PC-9 (cell line): Measurements from ENCODE around the gene ARMH4. TPM values are rescaled to one million over a fixed set of nuclear protein-coding genes. Genes with fewer than 3 reads are reported as not detected.

Experiments used
- BruUV-seq: library from RNA; stranded (reverse); fragments of 400-500 nt; replicated peaks from 2 replicates; lab custom pipeline; 2021; lab: Mats Ljungman, UMichigan
- CTCF ChIA-PET: fragments of 300-600 bp; sonication (Branson Sonifier 250); formaldehyde crosslinking; loops from one replicate; lab custom pipeline; 2022; ENCODE audit warnings: antibody characterized with exemption; lab: Charles Lee
- POLR2A ChIA-PET: fragments of 300-600 bp; sonication (Branson Sonifier 250); formaldehyde crosslinking; loops from one replicate; lab custom pipeline; 2022; ENCODE audit warnings: antibody characterized with exemption; ENCODE audit not compliant: unreplicated experiment; lab: Charles Lee
- DNase-seq, 2 experiments: peaks; one replicate each; pipeline versions ENCODE4 v3.0.0 to v3.0.0-alpha.2; 2015 to 2022; ENCODE audit warnings: mixed read lengths in 1 of 2
- H2AFZ ChIP-seq: fragments of 200-600 bp; sonication (generic); 2 replicates; pipeline ENCODE4 v1.8.1; 2017; ENCODE audit warnings: antibody characterized with exemption
- H3F3A ChIP-seq: fragments of 200-600 bp; sonication (generic); 2 replicates; pipeline ENCODE4 v1.8.1; 2017; ENCODE audit warnings: antibody characterized with exemption, mild to moderate bottlenecking, low read depth; ENCODE audit not compliant: insufficient read depth
- H3K27ac ChIP-seq: fragments of 200-600 bp; sonication (generic); 2 replicates; pipeline ENCODE4 v1.6.1; 2016; ENCODE audit warnings: mixed run types
- H3K27me3 ChIP-seq: fragments of 200-600 bp; sonication (generic); 2 replicates; pipeline ENCODE4 v1.6.1; 2016; ENCODE audit warnings: low read depth, mixed run types; ENCODE audit not compliant: insufficient read depth
- H3K36me3 ChIP-seq: fragments of 200-600 bp; sonication (generic); 2 replicates; pipeline ENCODE4 v1.6.1; 2016; ENCODE audit warnings: low read depth, mixed run types
- H3K4me1 ChIP-seq: fragments of 200-600 bp; sonication (generic); replicated peaks from 2 replicates; pipeline ENCODE4 v1.6.1; 2016; ENCODE audit warnings: mixed run types; ENCODE audit not compliant: insufficient read depth
- H3K4me2 ChIP-seq: fragments of 200-600 bp; sonication (generic); 2 replicates; pipeline ENCODE4 v1.6.1; 2017; ENCODE audit warnings: mixed run types
- H3K4me3 ChIP-seq: fragments of 200-600 bp; sonication (generic); 2 replicates; pipeline ENCODE4 v1.6.1; 2016; ENCODE audit warnings: mixed run types
- H3K79me2 ChIP-seq: fragments of 200-600 bp; sonication (generic); 2 replicates; pipeline ENCODE4 v1.6.1; 2017; ENCODE audit warnings: low read depth, mixed run types
- H3K9me2 ChIP-seq: fragments of 200-600 bp; sonication (generic); 2 replicates; pipeline ENCODE4 v1.8.1; 2017; ENCODE audit warnings: mild to moderate bottlenecking; ENCODE audit not compliant: insufficient read depth
- H3K9me3 ChIP-seq: fragments of 200-600 bp; sonication (generic); 2 replicates; pipeline ENCODE4 v1.8.1; 2016; ENCODE audit warnings: low read depth; ENCODE audit not compliant: insufficient read depth
- H4K20me1 ChIP-seq: fragments of 200-600 bp; sonication (generic); 2 replicates; pipeline ENCODE4 v1.8.1; 2017; ENCODE audit not compliant: insufficient read depth
- CTCF ChIP-seq: fragments of 200-600 bp; sonication (generic); conservative IDR thresholded peaks from 2 replicates; pipeline ENCODE4 v1.6.1; 2017; ENCODE audit warnings: mixed run types, antibody characterized with exemption, mild to moderate bottlenecking, moderate library complexity
- EZH2 ChIP-seq: fragments of 200-600 bp; sonication (generic); IDR thresholded peaks from 2 replicates; pipeline ENCODE4 v1.8.0; 2017; ENCODE audit warnings: antibody characterized with exemption, low read depth
- intact Hi-C: fragments of 100-400 bp; cut with micrococcal nuclease; formaldehyde crosslinking; loops from one replicate; pipeline ENCODE4 v1.10.0; 2022; ENCODE audit not compliant: unreplicated experiment
- total RNA-seq: library from RNA; stranded (reverse); gene quantifications from 2 replicates; pipeline ENCODE4 v1.2.3, GENCODE V29; 2021

Gene ARMH4
- total RNA-seq, 1 experiment from 2014 or later: not detected

DNA sequence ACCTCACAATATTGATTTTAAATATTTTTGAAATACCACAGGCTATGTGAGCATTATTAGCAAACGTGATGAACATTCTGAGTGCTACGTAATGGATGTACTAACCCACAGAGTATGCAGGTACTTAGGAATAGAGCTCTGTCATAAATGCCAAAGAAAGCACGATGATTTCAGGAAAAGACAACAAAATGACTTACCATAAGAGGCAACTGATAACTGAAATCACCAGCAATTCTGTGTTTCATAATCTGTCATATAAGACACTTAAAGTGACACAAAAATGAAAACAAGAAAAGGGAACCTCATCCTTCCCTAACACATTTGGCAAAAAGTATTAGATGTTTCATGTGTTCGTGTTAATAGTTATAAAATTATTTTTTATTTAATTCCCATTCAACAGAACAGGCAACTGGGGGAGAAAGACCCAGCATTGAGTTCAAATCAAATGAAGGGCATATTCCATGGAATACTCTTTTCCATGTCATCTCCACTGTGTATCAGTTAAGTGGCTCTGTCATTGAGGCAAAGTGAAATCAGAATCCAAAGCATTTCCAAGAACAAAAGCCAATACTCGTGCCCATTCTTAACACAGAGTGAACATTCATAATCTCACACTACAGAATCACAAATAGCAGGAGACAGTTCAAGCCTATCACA is 30.4 kb downstream of the ARMH4 start:
- Histone ChIP-seq H4K20me1 (no peaks in the 10 kb centered on the region), H3K27ac (no peak overlapping the region), H3K4me2 (peak overlapping the region; percentile 8; the same call in 1 of the 2 replicates), H3K9me3 (no peaks in the 10 kb centered on the region), H2AFZ (no peak overlapping the region), H3F3A (no peaks in the 10 kb centered on the region; the same call in 1 of the 2 replicates), H3K27me3 (no peaks in the 10 kb centered on the region), H3K4me1 (peaks cover 11% of the 10 kb centered on the region; the same call in 1 of the 2 replicates), H3K36me3 (no peaks in the 10 kb centered on the region), H3K9me2 (no peaks in the 10 kb centered on the region), H3K4me3 (no peak overlapping the region), H3K79me2 (no peaks in the 10 kb centered on the region)
- POLR2A ChIA-PET: no interaction called here
- CTCF ChIA-PET: no interaction called here
- no peak for DNase-seq
- BruUV-seq: no TSS peak
- TF ChIP-seq EZH2 (no peak), CTCF (no peak)
- intact Hi-C loops: no loop called here

- H3K4me2 ChIP-seq: no peak overlapping the region
- intact Hi-C loops: no loop called here
- no peak overlapping the region for H3K4me3 ChIP-seq
- H4K20me1 ChIP-seq: no peaks in the 10 kb centered on the region
- no peaks in the 10 kb centered on the region for H3K9me3 ChIP-seq
- ChIA-PET POLR2A (interaction anchor here (0.6 kb wide), 1 partner anchor 277 kb away, joined by 3 read pairs; no protein-coding TSS in a partner anchor), CTCF (no interaction called here)
- H3K27ac ChIP-seq: no peak overlapping the region
- no peaks in the 10 kb centered on the region for H3K9me2 ChIP-seq
- DNase-seq: no peak
- no peak for TF ChIP-seq CTCF
- no peak for TF ChIP-seq EZH2
- no peaks in the 10 kb centered on the region; the same call in 1 of the 2 replicates for H3F3A ChIP-seq
- no peaks in the 10 kb centered on the region for H3K36me3 ChIP-seq
- H3K79me2 ChIP-seq: no peaks in the 10 kb centered on the region
- no TSS peak for BruUV-seq
- no peaks in the 10 kb centered on the region for H3K27me3 ChIP-seq
- H2AFZ ChIP-seq: no peak overlapping the region
- peaks cover 11% of the 10 kb centered on the region; the same call in 1 of the 2 replicates for H3K4me1 ChIP-seq
Observed at GRCh38 chr14:58119381-58119780, 32.6 kb downstream of the ARMH4 start.

GRCh38 chr14:58118097-58118815 is 33.8 kb downstream of the ARMH4 start:
- no peak for DNase-seq
- peaks cover 11% of the 10 kb centered on the region; the same call in 1 of the 2 replicates for H3K4me1 ChIP-seq
- intact Hi-C loops: no loop called here
- H2AFZ ChIP-seq: no peak overlapping the region
- no peak overlapping the region for H3K4me2 ChIP-seq
- no peaks in the 10 kb centered on the region for H3K79me2 ChIP-seq
- H3F3A ChIP-seq: no peaks in the 10 kb centered on the region; the same call in 1 of the 2 replicates
- ChIA-PET CTCF (no interaction called here), POLR2A (interaction anchor here (0.6 kb wide), 1 partner anchor 278 kb away, joined by 3 read pairs; no protein-coding TSS in a partner anchor)
- no peaks in the 10 kb centered on the region for H3K9me3 ChIP-seq
- no peaks in the 10 kb centered on the region for H3K36me3 ChIP-seq
- H3K27ac ChIP-seq: no peak overlapping the region
- no peaks in the 10 kb centered on the region for H3K27me3 ChIP-seq
- H4K20me1 ChIP-seq: no peaks in the 10 kb centered on the region
- H3K4me3 ChIP-seq: no peak overlapping the region
- no peaks in the 10 kb centered on the region for H3K9me2 ChIP-seq
- TF ChIP-seq EZH2 (no peak), CTCF (no peak)
- BruUV-seq: no TSS peak
